GM21619 (cell line): Measurements from ENCODE around the gene HMX1.

ENCODE experiments used
- ATAC-seq: cut with Tn5 transposase; IDR thresholded peaks from one replicate; pipeline ENCODE4 v1.9.1; 2021; ENCODE audit not compliant: unreplicated experiment

Gene HMX1

DNA sequence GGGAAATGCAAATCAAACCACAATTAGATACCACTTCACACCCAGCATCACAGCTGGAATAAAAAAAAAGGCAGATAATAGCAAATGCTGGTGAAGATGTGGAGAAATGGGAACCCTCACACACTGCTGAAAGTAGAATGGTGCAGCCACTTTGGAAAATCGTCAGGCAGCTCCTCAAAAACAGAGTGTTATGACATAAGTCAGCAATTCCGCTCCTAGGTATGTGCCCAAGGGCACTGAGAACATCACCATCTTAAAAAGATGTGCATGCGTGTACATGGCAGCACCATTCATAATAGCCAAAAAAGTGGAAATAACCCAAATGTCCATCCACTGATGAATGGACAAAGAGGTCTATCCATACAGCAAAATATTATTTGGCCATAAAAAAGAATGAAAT is 28.0 kb downstream of the HMX1 start:
- no peak for ATAC-seq

- ATAC-seq: no peak
Measured at GRCh38 chr4:8842614-8843013, 29.0 kb downstream of the HMX1 start.

GRCh38 chr4:8841678-8842268 is 29.9 kb downstream of the HMX1 start:
- no peak for ATAC-seq

DNA sequence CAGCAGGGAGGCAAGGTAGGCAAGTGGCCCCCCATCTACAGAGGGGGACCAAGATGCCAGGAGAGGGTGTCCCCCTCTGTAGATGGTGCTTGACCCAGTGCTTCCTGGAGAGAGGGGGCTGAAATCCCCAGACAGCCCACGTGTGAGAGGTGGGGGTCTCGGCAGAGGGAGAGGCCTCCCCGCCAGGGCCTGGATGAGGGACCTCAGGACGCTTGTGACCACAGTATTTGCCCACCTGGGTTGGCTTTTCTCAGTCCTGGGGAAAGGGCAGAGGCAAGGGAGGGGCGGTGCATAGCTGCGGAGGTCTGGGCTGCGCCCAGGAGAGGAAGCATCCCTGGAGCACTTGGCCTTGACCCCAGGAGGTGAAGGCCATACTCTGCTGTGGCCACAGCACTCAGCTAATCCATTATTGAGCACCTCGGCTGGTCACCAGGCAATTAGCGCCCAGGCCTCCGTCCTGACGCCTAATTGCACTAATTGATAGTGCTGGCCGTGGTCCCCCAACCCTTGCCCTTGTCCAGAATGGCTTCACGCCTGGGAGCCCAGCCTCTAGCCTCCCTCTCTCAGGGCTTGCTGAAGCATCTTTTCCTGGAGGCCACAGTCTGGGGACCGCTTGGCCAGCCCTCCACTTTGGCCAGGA is 30.7 kb downstream of the HMX1 start:
- no peak for ATAC-seq

DNA sequence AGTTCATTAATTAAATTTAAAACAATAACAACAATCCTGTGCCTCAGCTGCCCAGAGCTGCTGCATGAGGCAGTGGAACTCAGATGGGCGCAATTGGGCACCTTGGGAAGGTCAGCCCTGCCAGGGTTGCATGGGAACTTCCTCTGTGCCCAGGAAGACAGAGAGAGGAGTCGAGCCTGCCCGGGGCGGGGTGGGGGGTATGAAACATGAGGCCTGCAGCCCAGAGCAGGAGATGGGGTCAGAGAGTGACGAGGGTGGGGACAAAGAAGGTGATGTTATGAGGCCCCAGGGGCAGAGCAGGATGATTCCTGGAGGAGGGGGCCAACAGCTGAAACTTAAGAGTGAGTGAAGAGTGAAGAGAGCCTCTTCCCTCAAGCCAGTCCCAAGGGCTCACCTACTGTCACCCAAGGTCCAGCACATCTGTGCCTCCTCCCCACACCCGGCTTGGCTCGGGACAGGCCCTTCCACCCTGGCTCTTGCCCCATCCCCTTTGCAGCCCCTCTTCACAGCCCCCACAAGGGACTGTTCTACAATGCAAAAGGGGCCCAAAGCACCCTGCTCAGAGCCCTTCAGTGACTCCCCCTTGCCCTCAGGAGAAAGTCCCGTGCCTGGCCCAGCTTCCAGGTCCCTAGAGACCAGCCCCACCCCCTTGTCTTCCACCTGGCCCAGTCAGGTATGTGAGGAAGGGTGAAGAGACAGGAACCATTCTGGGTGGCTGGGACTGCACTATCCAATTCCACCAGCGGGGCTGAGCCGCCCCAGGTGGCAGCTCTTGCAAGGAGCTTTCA is 31.4 kb downstream of the HMX1 start:
- ATAC-seq: no peak

- no peak for ATAC-seq
Measured at GRCh38 chr4:8838961-8839431, 32.6 kb downstream of the HMX1 start.

DNA sequence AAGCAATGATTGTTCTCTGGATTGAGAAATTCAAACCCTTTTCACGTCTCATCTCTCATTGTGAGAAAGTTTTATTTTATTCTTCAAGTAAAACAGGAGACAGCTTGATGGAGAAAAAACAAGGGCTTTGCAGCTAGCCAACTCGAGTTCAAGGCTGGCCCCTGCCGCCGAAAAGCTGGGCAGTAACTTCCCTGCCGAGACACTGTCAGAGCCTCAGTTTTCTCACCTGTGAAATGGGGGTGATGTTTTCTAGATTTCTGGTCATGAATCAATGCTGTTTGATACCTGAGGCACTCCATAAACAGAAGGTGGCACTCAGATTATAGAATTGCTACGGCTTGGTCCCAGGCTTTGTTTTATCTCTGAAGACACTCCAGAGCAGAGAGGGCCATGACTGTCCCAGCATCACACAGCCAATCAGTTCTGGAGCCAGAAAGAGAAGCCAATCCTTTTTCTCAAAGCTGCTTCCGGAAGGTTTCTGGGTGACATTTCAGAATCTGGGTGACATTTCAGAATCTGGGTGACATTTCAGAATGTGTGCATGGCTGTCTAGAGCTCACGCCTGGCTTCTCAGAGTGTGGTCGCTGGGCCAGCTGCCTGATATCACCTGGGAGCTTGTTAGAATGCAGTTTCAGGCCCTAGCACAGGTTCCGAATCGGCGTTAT is 33.2 kb downstream of the HMX1 start:
- ATAC-seq: no peak

DNA sequence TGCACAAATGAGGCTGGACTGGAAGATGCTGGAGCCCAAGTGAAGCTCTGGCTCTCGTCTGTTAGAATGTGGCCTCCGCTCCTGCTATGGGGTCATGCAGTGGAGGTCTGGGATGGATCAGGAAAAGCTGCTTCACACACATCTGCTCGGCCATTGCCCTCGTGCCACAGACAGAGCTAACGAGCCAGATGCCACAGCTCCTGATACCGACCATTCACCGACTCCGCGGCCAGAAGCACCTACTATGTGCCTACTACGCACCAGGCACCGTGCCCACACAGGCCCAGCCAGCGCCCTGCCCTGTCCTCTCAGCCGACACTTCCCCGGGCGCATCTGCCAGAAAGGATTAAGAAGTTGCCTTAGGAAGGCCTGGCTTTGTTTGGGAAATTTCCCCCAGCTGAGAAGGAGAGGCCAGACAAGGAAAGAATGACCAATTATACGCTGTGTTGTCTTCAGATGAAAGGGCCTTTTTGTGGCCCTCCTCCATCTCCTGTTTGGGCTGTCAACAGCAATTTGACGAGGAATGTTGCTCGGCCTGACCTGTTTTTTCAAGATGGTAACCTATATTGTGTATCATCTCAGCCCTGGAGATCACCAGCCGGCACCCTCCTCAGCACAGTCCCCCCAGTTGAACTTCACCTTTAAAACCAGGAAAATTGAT is 34.3 kb downstream of the HMX1 start:
- ATAC-seq: no peak

DNA sequence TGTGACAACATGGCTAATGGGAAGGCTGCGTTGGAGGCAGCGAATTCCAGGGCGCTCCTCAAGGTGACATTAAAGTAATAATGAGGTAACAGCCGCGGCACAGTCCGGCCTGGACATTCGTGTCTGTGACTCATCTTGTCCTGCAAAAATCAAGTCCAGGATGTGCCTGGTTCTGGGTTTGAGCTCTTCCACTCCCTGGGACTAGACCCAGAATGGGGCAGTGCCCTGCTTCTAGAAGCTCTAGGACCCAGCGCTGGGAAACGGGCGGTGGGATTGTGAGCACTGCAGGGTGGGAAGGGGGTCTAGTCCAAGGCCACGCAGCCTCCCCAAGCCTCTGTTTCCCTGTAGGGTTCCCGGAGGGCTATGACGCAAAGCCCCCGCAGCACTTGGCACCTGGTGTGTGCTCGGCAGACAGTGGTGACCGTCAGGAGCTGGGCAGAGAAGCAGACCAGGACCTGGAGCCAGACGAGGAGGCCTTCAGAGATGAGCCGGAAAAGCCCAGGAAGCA is 34.9 kb downstream of the HMX1 start:
- ATAC-seq: no peak

DNA sequence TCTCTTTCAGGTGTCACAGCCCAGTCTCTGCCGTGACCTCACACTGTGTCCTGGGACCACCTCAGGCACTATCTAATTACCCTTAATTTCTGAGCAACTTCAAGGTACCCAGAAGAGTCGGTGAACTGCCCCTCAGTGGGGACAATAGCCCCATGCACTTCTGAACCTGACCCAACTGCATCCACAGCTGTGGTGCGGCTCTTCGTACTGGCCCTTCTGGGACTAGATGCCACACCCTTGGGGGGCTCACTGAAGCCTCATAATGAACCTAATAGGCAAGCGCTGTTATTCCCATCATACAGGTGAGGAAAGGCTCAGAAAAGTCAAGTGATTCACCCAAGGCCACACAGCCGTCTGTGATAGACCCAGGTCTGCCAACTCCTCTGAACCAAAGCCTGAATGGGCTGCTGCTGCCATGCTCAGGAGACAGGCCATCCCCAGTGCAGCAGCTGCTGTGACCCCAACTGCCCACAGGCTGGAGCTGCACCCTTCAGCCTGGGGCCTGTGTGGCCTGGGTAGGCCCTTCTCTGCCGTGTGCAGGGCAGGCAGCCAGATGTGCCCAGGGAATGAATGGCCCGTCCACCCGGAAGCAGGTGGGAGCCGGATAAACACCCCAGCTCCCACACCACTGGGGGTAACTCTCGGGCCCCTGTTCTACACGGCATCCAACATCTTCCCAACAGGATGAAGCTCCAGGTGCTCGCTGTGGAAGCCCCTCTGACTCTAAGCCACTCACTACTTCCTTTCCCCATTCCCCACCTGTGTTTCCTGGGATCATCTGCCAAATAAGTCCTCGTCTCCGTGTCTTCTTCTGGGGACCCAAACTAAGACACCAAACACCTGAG is 35.9 kb downstream of the HMX1 start:
- no peak for ATAC-seq

DNA sequence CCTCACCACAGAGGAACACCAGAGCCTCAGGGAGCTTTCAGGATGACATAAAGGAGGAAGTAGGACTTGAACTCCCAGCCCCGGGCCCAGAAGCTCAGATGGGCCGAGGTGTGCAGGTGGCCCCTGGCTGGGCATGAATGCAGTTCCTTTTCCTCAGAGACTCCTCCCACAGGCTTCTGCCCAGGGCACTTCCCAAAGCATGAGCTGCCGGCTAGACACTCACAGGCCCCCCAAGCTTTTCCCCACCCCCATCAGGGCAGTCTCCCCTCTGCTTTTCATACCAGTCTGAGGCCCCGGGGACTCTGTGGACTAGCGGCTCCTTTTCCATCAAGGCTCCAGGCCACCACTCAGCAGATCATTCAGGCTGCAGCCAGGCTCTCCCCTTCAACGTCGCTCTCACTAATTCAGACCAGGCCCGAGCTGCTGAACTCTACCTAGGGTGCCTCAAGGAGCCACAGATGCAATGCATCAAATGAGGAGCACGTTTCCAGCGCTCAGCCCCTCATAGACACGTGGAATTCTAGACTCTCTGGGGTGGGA is 36.9 kb downstream of the HMX1 start:
- ATAC-seq: no peak

DNA sequence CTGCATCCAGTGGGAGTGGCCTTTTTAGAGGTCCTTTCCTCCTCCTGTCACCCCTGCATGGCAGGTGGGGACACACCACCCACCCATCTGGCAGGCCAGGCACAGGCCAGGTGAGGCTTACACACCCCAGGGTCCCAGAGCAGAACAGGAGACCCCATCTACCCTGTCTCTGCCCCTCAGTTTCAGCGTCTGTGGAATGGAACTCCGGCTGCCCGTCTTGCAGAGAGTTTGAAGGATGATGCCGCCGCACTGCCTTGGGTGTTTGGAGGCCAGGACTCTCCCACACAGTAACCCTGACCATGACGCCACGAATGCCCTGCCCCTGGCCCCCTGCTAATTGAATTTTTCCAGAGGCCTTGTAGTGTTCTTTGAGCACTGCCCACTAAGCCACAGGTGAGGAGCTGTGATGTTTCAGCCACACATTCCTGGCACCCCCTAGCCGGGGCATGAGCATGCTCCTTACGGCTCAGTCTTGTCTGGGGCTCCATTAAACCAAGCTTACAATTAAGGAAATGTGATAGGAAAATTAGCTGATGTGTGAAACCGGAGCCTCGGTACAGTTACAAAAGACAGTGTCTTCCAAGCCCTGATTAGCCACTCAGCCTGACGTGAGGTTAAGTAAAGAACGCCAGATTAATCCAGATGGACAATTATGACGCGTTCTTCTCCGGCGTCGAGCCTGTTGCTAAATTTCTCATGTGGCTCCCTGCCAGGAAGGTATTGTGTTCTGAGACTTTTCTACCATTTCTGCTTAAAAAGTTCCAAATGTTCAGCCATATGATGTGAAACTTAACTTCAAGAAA is 39.3 kb downstream of the HMX1 start:
- no peak for ATAC-seq

DNA sequence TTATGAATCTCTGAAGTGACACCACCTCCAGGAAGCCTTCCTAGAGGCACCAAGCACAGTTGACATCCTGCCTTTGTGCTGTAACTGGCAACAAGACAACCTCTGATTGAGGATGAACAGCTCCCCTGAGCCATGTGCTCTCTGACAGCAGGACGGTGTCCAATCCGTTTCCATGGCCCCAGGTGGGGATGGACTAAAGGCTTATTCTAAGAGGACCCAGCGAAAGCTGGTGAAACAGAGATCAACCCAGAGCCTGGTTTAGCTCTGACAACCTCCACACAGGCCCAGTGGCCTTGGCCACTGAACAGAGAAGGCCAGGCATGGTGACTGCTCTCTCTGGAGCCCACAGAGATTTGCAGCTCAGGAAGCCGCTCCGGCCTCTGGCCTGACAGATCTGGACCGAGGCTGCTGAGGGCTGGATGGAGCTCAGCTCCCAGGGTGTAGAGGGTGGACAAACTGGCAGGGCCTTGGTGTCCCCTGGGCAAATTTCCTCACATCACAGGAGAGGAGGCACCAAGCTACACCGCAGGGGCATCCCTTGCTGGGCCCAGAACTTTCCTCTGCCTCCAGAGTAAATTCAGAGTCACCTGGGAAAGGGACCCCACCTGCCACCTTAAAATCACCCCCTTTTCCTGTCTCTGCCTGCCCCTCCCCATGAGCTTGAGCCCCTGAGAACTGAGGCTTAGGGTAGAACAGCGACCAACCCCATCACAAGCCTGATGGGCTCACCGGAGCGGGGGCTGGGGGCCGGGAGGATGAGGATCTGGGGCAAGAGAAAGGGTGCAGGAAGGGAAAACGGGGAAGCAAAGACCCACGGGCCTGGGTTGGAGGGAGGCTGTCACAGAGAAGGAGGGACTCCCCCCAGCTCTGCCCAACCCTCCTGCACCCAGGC is 40.2 kb downstream of the HMX1 start:
- ATAC-seq: no peak

- no peak for ATAC-seq
Measured at GRCh38 chr4:8830611-8831200, 40.9 kb downstream of the HMX1 start.

- no peak for ATAC-seq
Measured at GRCh38 chr4:8830056-8830455, 41.6 kb downstream of the HMX1 start.

GRCh38 chr4:8829584-8829983 is 42.1 kb downstream of the HMX1 start:
- no peak for ATAC-seq

DNA sequence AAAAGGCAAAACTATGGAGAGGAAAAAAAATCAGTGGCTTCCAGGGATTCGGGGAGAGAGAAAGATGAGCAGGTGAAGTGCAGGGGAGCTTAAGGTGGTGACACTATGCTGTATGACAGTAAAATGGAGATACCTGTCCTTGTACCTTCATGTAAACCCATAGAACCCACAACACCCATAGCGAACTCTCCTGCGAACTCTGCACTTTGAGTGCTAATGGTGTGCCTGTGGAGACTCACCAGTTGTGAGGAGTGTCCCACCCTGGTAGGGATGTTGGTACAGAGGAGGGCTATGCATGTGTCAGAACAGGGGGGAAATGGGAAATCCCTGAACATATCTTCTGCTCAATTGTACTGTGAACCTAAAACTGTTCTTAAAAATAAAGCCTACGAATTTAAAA is 42.8 kb downstream of the HMX1 start:
- ATAC-seq: no peak
